HG03159 (cell line): ENCODE measurements around the gene TCEAL1.
"Not testable (repeated sequence)": the region's sequence is repeated elsewhere in the genome, so short reads cannot be mapped to it uniquely, and the experiment has no call there.

Source experiments
- ATAC-seq: cut with Tn5 transposase; IDR thresholded peaks from one replicate; pipeline ENCODE4 v1.9.1; 2021; ENCODE audit warnings: mild to moderate bottlenecking, moderate library complexity; ENCODE audit not compliant: unreplicated experiment

TCEAL1 gene

GRCh38 chrX:103628386-103629317, at the start of gene TCEAL1:
TSS of gene TCEAL1 (plus strand) at chrX:103628975. CDS start at chrX:103629917, 942 bp downstream.
- ATAC-seq = peak; percentile 61

GRCh38 chrX:103584596-103584995, 44.2 kb upstream of the TCEAL1 start:
- no peak for ATAC-seq

- ATAC-seq = peak; percentile 70
These were observed 43.1 kb upstream of the TCEAL1 start, which contains the start of gene TCEAL4 for GRCh38 chrX:103585411-103586313. TSS of gene TCEAL4 (plus strand) at chrX:103585515. CDS start at chrX:103586676, 1,161 bp downstream.

- ATAC-seq = peak; percentile 30
These were observed 42.5 kb upstream of the TCEAL1 start for GRCh38 chrX:103586314-103586646.

- no peak for ATAC-seq
These were observed 42.1 kb upstream of the TCEAL1 start for GRCh38 chrX:103586659-103587058.

GRCh38 chrX:103592295-103592694, 36.5 kb upstream of the TCEAL1 start:
- not testable (repeated sequence) for ATAC-seq

- not testable (repeated sequence) for ATAC-seq
These were observed 33.6 kb upstream of the TCEAL1 start for GRCh38 chrX:103595202-103595601.

GRCh38 chrX:103607364-103608305, 21.1 kb upstream of the TCEAL1 start, which contains the start of gene TCEAL3:
TSS of gene TCEAL3 (plus strand) at chrX:103607963. CDS start at chrX:103609065, 1,102 bp downstream.
- ATAC-seq = peak; percentile 53

GRCh38 chrX:103608306-103608963, 20.3 kb upstream of the TCEAL1 start:
- peak; percentile 33 for ATAC-seq

GRCh38 chrX:103610282-103610681, 18.5 kb upstream of the TCEAL1 start:
- no peak for ATAC-seq

- ATAC-seq = no peak
These were observed 15.3 kb upstream of the TCEAL1 start for GRCh38 chrX:103613362-103613890.

GRCh38 chrX:103614999-103615398, 13.8 kb upstream of the TCEAL1 start:
- ATAC-seq = no peak

- no peak for ATAC-seq
These were observed 12.9 kb upstream of the TCEAL1 start for GRCh38 chrX:103615781-103616371.

- ATAC-seq = no peak
These were observed 12.0 kb upstream of the TCEAL1 start for GRCh38 chrX:103616676-103617186.

GRCh38 chrX:103624111-103624510, 4.7 kb upstream of the TCEAL1 start:
- no peak for ATAC-seq

GRCh38 chrX:103626855-103627254, 1.9 kb upstream of the TCEAL1 start:
- no peak for ATAC-seq

GRCh38 chrX:103629318-103630170, 769 bp downstream of the TCEAL1 start:
- peak; percentile 30 for ATAC-seq

GRCh38 chrX:103630171-103630511, 1.4 kb downstream of the TCEAL1 start:
- ATAC-seq = no peak
